Kidney (tissue), 14 donors: ENCODE data around the gene VTA1. TPM values are rescaled to one million over a fixed set of nuclear protein-coding genes. Genes with fewer than 3 reads are reported as not detected.

Source experiments
- DNase-seq, 5 donors: peaks; one replicate each; pipeline ENCODE4 v3.0.0-alpha.2; 2013 to 2020
- FAIRE-seq: peaks from 2 replicates; lab custom pipeline; 2012; peaks lifted over from hg19 to GRCh38; lab: Jason Lieb, UNC
- H3K27ac ChIP-seq, 2 donors: one replicate each; pipeline ENCODE4 v1.7.0; 2013; ENCODE audit warnings: low read depth in 2 of 2, low read length in 2 of 2, inconsistent platforms in 1 of 2
- H3K27me3 ChIP-seq: one replicate; pipeline ENCODE4 v1.7.1; 2013; ENCODE audit warnings: low read length, inconsistent platforms; ENCODE audit not compliant: control insufficient read depth, insufficient read depth
- H3K36me3 ChIP-seq, 3 donors: one replicate each; pipeline versions ENCODE4 v1.7.0 to v1.7.1; 2013; ENCODE audit warnings: low read length in 3 of 3, control low read depth in 1 of 3, inconsistent platforms in 1 of 3; ENCODE audit not compliant: insufficient read depth in 3 of 3, control insufficient read depth in 2 of 3
- H3K4me1 ChIP-seq, 3 donors: one replicate each; pipeline versions ENCODE4 v1.7.0 to v1.7.1; 2013; ENCODE audit warnings: low read length in 3 of 3, inconsistent platforms in 1 of 3, low read depth in 1 of 3; ENCODE audit not compliant: control insufficient read depth in 2 of 3, insufficient read depth in 2 of 3
- H3K4me3 ChIP-seq, 3 donors: one replicate each; pipeline versions ENCODE4 v1.7.0 to v1.8.1; 2013; ENCODE audit warnings: low read length in 3 of 3, control low read depth in 1 of 3, inconsistent platforms in 1 of 3
- H3K9ac ChIP-seq, 3 donors: one replicate each; pipeline versions ENCODE4 v1.7.0 to v1.7.1; 2013; ENCODE audit warnings: low read length in 3 of 3, control low read depth in 1 of 3, inconsistent platforms in 1 of 3
- H3K9me3 ChIP-seq, 3 donors: one replicate each; pipeline versions ENCODE4 v1.7.0 to v1.7.1; 2013; ENCODE audit warnings: low read length in 3 of 3, control low read depth in 1 of 3, inconsistent platforms in 1 of 3; ENCODE audit not compliant: control insufficient read depth in 2 of 3, insufficient read depth in 1 of 3
- CTCF ChIP-seq: IDR thresholded peaks from 3 replicates; pipeline ENCODE4 v1.5.1; 2012; ENCODE audit warnings: mild to moderate bottlenecking, moderate library complexity, borderline replicate concordance; ENCODE audit not compliant: insufficient read depth; ENCODE audit errors: extremely low read depth
- intact Hi-C: fragments of 100-400 bp; cut with DNase I; formaldehyde crosslinking; loops from one replicate; pipeline ENCODE4 v1.11.1; 2022
- polyA plus RNA-seq: library from polyadenylated mRNA; stranded (reverse); fragments of 350-450 nt; fragmentation: Illumina TruSeq; extraction: RNeasy Lipid Tissue Mini Kit (QIAGEN cat#74804); gene quantifications from one replicate; pipeline ENCODE4 v1.2.3, GENCODE V29; 2014; ENCODE audit warnings: low read depth, low replicate concordance; ENCODE audit not compliant: insufficient read depth
- total RNA-seq: library from RNA; stranded (reverse); fragmentation: NEBNext Ultra II Directional; extraction: Animal tissue kit (Norgen Biotek cat#: 25700); gene quantifications from one replicate; pipeline ENCODE4 v1.2.1, GENCODE V29; 2021
- donor health status: control.
- donor health status: control.
- donor health status: control.
- donor health status: control.
- donor health status: control.
- donor health status: DM: yes; HTN: yes; CAD: no.
- donor health status: Normal renal cell carcinoma (clear cell type).

VTA1 gene
- total and polyA plus RNA-seq, 2 donors from 2014 or later = 32.9 to 37.2 TPM

- Histone ChIP-seq H3K27ac (no peak overlapping the region), H3K36me3 (peaks cover 0 to 7% (median 3%) of the 10 kb centered on the region in 3 donors), H3K27me3 (no peaks in the 10 kb centered on the region), H3K9ac (no peak overlapping the region), H3K4me3 (peak overlapping the region in 2 of 3 donors; percentile 0 to 27), H3K9me3 (no peaks in the 10 kb centered on the region), H3K4me1 (no peaks in the 10 kb centered on the region)
- DNase-seq (peak in 2 of 5 donors; percentile 24 to 27), FAIRE-seq (no peak)
- intact Hi-C loops = no loop called here
- no peak for TF ChIP-seq CTCF
These were observed 75.0 kb downstream of the VTA1 start for GRCh38 chr6:142222022-142222421.

GRCh38 chr6:142223938-142224337 is 76.9 kb downstream of the VTA1 start:
- DNase-seq (no peak), FAIRE-seq (no peak)
- Histone ChIP-seq H3K9me3 (no peaks in the 10 kb centered on the region), H3K4me1 (no peaks in the 10 kb centered on the region), H3K4me3 (no peak overlapping the region), H3K27ac (no peak overlapping the region), H3K9ac (no peak overlapping the region), H3K27me3 (no peaks in the 10 kb centered on the region), H3K36me3 (peaks cover 0 to 3% (median 0%) of the 10 kb centered on the region in 3 donors)
- intact Hi-C loops = no loop called here
- no peak for TF ChIP-seq CTCF

- Histone ChIP-seq H3K9me3 (no peaks in the 10 kb centered on the region), H3K36me3 (no peaks in the 10 kb centered on the region), H3K27me3 (no peaks in the 10 kb centered on the region), H3K4me3 (no peak overlapping the region), H3K9ac (no peak overlapping the region), H3K27ac (no peak overlapping the region), H3K4me1 (no peaks in the 10 kb centered on the region)
- no peak for FAIRE-seq
- TF ChIP-seq CTCF = no peak
- intact Hi-C loops = no loop called here
- no peak for DNase-seq
These were observed 78.1 kb downstream of the VTA1 start for GRCh38 chr6:142225115-142225514.

GRCh38 chr6:142225552-142225951 is 78.5 kb downstream of the VTA1 start:
- H3K4me3 ChIP-seq = no peak overlapping the region
- no peaks in the 10 kb centered on the region for H3K4me1 ChIP-seq

More at GRCh38 chr6:142225552-142225951, 78.5 kb downstream of the VTA1 start:
- Histone ChIP-seq H3K9me3 (no peaks in the 10 kb centered on the region), H3K9ac (no peak overlapping the region), H3K27me3 (no peaks in the 10 kb centered on the region), H3K27ac (no peak overlapping the region), H3K36me3 (no peaks in the 10 kb centered on the region)
- DNase-seq (no peak), FAIRE-seq (no peak)
- intact Hi-C loops = no loop called here
- no peak for TF ChIP-seq CTCF
